PC-9 (cell line): ENCODE measurements around the gene PSMB1. TPM values are rescaled to one million over a fixed set of nuclear protein-coding genes. Genes with fewer than 3 reads are reported as not detected.

Source experiments
- BruUV-seq: library from RNA; stranded (reverse); fragments of 400-500 nt; replicated peaks from 2 replicates; lab custom pipeline; 2021; lab: Mats Ljungman, UMichigan
- CTCF ChIA-PET: fragments of 300-600 bp; sonication (Branson Sonifier 250); formaldehyde crosslinking; loops from one replicate; lab custom pipeline; 2022; ENCODE audit warnings: antibody characterized with exemption; lab: Charles Lee
- POLR2A ChIA-PET: fragments of 300-600 bp; sonication (Branson Sonifier 250); formaldehyde crosslinking; loops from one replicate; lab custom pipeline; 2022; ENCODE audit warnings: antibody characterized with exemption; ENCODE audit not compliant: unreplicated experiment; lab: Charles Lee
- DNase-seq, 2 experiments: peaks; one replicate each; pipeline versions ENCODE4 v3.0.0 to v3.0.0-alpha.2; 2015 to 2022; ENCODE audit warnings: mixed read lengths in 1 of 2
- H2AFZ ChIP-seq: fragments of 200-600 bp; sonication (generic); 2 replicates; pipeline ENCODE4 v1.8.1; 2017; ENCODE audit warnings: antibody characterized with exemption
- H3F3A ChIP-seq: fragments of 200-600 bp; sonication (generic); 2 replicates; pipeline ENCODE4 v1.8.1; 2017; ENCODE audit warnings: antibody characterized with exemption, mild to moderate bottlenecking, low read depth; ENCODE audit not compliant: insufficient read depth
- H3K27ac ChIP-seq: fragments of 200-600 bp; sonication (generic); 2 replicates; pipeline ENCODE4 v1.6.1; 2016; ENCODE audit warnings: mixed run types
- H3K27me3 ChIP-seq: fragments of 200-600 bp; sonication (generic); 2 replicates; pipeline ENCODE4 v1.6.1; 2016; ENCODE audit warnings: low read depth, mixed run types; ENCODE audit not compliant: insufficient read depth
- H3K36me3 ChIP-seq: fragments of 200-600 bp; sonication (generic); 2 replicates; pipeline ENCODE4 v1.6.1; 2016; ENCODE audit warnings: low read depth, mixed run types
- H3K4me1 ChIP-seq: fragments of 200-600 bp; sonication (generic); replicated peaks from 2 replicates; pipeline ENCODE4 v1.6.1; 2016; ENCODE audit warnings: mixed run types; ENCODE audit not compliant: insufficient read depth
- H3K4me2 ChIP-seq: fragments of 200-600 bp; sonication (generic); 2 replicates; pipeline ENCODE4 v1.6.1; 2017; ENCODE audit warnings: mixed run types
- H3K4me3 ChIP-seq: fragments of 200-600 bp; sonication (generic); 2 replicates; pipeline ENCODE4 v1.6.1; 2016; ENCODE audit warnings: mixed run types
- H3K79me2 ChIP-seq: fragments of 200-600 bp; sonication (generic); 2 replicates; pipeline ENCODE4 v1.6.1; 2017; ENCODE audit warnings: low read depth, mixed run types
- H3K9me2 ChIP-seq: fragments of 200-600 bp; sonication (generic); 2 replicates; pipeline ENCODE4 v1.8.1; 2017; ENCODE audit warnings: mild to moderate bottlenecking; ENCODE audit not compliant: insufficient read depth
- H3K9me3 ChIP-seq: fragments of 200-600 bp; sonication (generic); 2 replicates; pipeline ENCODE4 v1.8.1; 2016; ENCODE audit warnings: low read depth; ENCODE audit not compliant: insufficient read depth
- H4K20me1 ChIP-seq: fragments of 200-600 bp; sonication (generic); 2 replicates; pipeline ENCODE4 v1.8.1; 2017; ENCODE audit not compliant: insufficient read depth
- EZH2 ChIP-seq: fragments of 200-600 bp; sonication (generic); IDR thresholded peaks from 2 replicates; pipeline ENCODE4 v1.8.0; 2017; ENCODE audit warnings: antibody characterized with exemption, low read depth
- intact Hi-C: fragments of 100-400 bp; cut with micrococcal nuclease; formaldehyde crosslinking; loops from one replicate; pipeline ENCODE4 v1.10.0; 2022; ENCODE audit not compliant: unreplicated experiment
- total RNA-seq: library from RNA; stranded (reverse); gene quantifications from 2 replicates; pipeline ENCODE4 v1.2.3, GENCODE V29; 2021
- TF ChIP-seq, protein P1 (sequence below): fragments of 200-600 bp; sonication (generic); conservative IDR thresholded peaks from 2 replicates; pipeline ENCODE4 v1.6.1; 2017; ENCODE audit warnings: mixed run types, antibody characterized with exemption, mild to moderate bottlenecking, moderate library complexity

Gene PSMB1
- total RNA-seq, 1 experiment from 2014 or later = 169 TPM

DNA sequence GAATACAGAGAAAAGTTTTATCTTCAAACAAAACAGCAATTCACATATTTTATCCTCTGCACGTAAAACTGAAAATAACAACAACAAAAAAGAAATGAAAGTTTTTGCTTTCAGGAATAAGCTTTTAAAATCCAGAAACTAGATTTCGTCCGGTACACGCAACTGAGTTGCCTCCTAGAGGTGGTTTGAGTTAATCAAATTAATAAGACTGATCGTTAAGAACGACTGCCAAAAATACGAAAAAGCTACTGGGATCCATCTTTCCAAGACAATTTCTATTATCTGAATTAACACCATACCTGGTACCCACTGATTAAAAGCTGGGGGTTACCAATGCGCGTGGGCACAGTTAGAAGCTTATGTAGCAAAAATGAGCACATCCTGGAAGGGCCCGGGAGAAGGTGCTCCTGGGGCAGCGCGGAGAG is 30.7 kb upstream of the PSMB1 start:
- Histone ChIP-seq H3K4me1 (peaks cover 18% of the 10 kb centered on the region), H3K4me2 (peak overlapping the region; percentile 98), H3K4me3 (peak overlapping the region; percentile 85), H4K20me1 (no peaks in the 10 kb centered on the region; the same call in 1 of the 2 replicates), H3K79me2 (peaks cover 17% of the 10 kb centered on the region), H2AFZ (peak overlapping the region; percentile 70; the same call in 1 of the 2 replicates), H3K9me2 (no peaks in the 10 kb centered on the region), H3K9me3 (no peaks in the 10 kb centered on the region), H3F3A (peaks cover 8% of the 10 kb centered on the region; the same call in 1 of the 2 replicates), H3K27ac (peak overlapping the region; percentile 24; the same call in 1 of the 2 replicates), H3K36me3 (peaks cover 18% of the 10 kb centered on the region), H3K27me3 (no peaks in the 10 kb centered on the region)
- no peak for TF ChIP-seq EZH2
- TF ChIP-seq, protein P1, sequence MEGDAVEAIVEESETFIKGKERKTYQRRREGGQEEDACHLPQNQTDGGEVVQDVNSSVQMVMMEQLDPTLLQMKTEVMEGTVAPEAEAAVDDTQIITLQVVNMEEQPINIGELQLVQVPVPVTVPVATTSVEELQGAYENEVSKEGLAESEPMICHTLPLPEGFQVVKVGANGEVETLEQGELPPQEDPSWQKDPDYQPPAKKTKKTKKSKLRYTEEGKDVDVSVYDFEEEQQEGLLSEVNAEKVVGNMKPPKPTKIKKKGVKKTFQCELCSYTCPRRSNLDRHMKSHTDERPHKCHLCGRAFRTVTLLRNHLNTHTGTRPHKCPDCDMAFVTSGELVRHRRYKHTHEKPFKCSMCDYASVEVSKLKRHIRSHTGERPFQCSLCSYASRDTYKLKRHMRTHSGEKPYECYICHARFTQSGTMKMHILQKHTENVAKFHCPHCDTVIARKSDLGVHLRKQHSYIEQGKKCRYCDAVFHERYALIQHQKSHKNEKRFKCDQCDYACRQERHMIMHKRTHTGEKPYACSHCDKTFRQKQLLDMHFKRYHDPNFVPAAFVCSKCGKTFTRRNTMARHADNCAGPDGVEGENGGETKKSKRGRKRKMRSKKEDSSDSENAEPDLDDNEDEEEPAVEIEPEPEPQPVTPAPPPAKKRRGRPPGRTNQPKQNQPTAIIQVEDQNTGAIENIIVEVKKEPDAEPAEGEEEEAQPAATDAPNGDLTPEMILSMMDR = peak; percentile 34; the same call in 1 of the 2 replicates
- no TSS peak for BruUV-seq
- ChIA-PET POLR2A (no interaction called here), CTCF (no interaction called here)
- DNase-seq = no peak
- intact Hi-C loops = loop anchor here (2.0 kb wide), 1 partner anchor 29 kb away; the partner anchor contains the start of gene TBP

DNA sequence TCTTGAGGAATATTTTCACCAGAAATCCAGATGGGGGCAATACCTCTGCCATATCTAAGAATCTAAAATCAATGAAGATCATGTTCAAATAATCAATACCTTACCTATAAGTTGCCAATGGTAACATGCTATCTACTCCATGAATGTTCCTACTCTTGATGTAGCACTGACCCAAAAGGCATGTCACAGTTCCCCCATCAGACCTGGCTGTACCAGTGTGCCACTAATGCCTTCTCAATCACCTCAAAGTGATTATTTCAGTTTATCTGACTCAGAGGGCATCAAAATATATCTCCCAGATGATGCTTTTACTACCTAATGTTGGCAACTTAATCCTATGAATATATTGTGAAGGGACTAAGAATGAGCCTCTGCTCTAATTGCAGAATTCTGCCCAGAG is 25.8 kb upstream of the PSMB1 start:
- Histone ChIP-seq H3K79me2 (peaks cover 14% of the 10 kb centered on the region), H2AFZ (no peak overlapping the region), H3K4me1 (peaks cover 7% of the 10 kb centered on the region; the same call in 1 of the 2 replicates), H4K20me1 (no peaks in the 10 kb centered on the region; the same call in 1 of the 2 replicates), H3K9me3 (no peaks in the 10 kb centered on the region), H3K36me3 (peaks cover 18% of the 10 kb centered on the region), H3K4me3 (no peak overlapping the region), H3K4me2 (no peak overlapping the region), H3K9me2 (no peaks in the 10 kb centered on the region), H3F3A (peaks cover 29% of the 10 kb centered on the region; the same call in 1 of the 2 replicates), H3K27me3 (no peaks in the 10 kb centered on the region), H3K27ac (no peak overlapping the region)
- ChIA-PET POLR2A (no interaction called here), CTCF (no interaction called here)
- DNase-seq = no peak
- TF ChIP-seq, protein P1 = no peak
- TF ChIP-seq EZH2 = no peak
- intact Hi-C loops = no loop called here
- BruUV-seq = no TSS peak

DNA sequence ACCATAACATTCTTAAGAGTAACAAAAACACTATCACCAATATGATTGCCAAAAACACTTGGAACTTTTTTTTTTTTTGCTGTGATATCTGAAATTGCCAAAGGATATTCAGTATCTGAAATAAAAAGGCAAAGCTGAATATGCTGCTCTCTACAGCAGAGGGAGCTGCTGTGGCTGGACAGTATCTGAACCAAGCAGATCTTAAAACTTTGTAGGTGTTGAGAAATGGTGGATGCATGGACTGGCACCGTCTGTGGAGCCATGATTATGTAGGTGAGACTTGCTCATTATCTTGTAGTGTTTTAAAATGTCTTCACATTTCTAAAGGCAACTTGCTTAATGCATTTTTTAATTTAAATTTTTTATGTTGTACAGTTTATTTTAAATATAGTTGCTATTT is 22.1 kb upstream of the PSMB1 start:
- TF ChIP-seq, protein P1 = no peak; the same call in 1 of the 2 replicates
- TF ChIP-seq EZH2 = no peak
- no peaks in the 10 kb centered on the region for H3K79me2 ChIP-seq
- ChIA-PET POLR2A (no interaction called here), CTCF (no interaction called here)
- H3K4me1 ChIP-seq = no peaks in the 10 kb centered on the region
- H3K27ac ChIP-seq = no peak overlapping the region
- H3K27me3 ChIP-seq = no peaks in the 10 kb centered on the region
- no peaks in the 10 kb centered on the region; the same call in 1 of the 2 replicates for H3K36me3 ChIP-seq
- DNase-seq = no peak
- H3K4me3 ChIP-seq = no peak overlapping the region
- H2AFZ ChIP-seq = no peak overlapping the region
- H3F3A ChIP-seq = peaks cover 25% of the 10 kb centered on the region; the same call in 1 of the 2 replicates
- BruUV-seq = no TSS peak
- no peaks in the 10 kb centered on the region for H3K9me3 ChIP-seq
- no peak overlapping the region for H3K4me2 ChIP-seq
- no peaks in the 10 kb centered on the region for H3K9me2 ChIP-seq
- intact Hi-C loops = no loop called here
- 0 out of 2 replicates have a peak, but pooled peaks cover 2% of the 10 kb centered on the region for H4K20me1 ChIP-seq
